HG03159 (cell line): ENCODE results near the gene THRA.

ENCODE experiments used
- ATAC-seq: cut with Tn5 transposase; IDR thresholded peaks from one replicate; pipeline ENCODE4 v1.9.1; 2021; ENCODE audit warnings: mild to moderate bottlenecking, moderate library complexity; ENCODE audit not compliant: unreplicated experiment

The THRA gene

GRCh38 chr17:40098846-40099618, 36.3 kb downstream of the THRA start:
- peak; percentile 64 for ATAC-seq

GRCh38 chr17:40099619-40100418, 37.1 kb downstream of the THRA start:
- no peak for ATAC-seq

- ATAC-seq, result no peak
These were observed 37.6 kb downstream of the THRA start, which contains the start of gene NR1D1 for GRCh38 chr17:40100419-40100668. Gene NR1D1 (minus strand): TSS chr17:40100589. CDS start chr17:40100094, 495 bp downstream.

DNA sequence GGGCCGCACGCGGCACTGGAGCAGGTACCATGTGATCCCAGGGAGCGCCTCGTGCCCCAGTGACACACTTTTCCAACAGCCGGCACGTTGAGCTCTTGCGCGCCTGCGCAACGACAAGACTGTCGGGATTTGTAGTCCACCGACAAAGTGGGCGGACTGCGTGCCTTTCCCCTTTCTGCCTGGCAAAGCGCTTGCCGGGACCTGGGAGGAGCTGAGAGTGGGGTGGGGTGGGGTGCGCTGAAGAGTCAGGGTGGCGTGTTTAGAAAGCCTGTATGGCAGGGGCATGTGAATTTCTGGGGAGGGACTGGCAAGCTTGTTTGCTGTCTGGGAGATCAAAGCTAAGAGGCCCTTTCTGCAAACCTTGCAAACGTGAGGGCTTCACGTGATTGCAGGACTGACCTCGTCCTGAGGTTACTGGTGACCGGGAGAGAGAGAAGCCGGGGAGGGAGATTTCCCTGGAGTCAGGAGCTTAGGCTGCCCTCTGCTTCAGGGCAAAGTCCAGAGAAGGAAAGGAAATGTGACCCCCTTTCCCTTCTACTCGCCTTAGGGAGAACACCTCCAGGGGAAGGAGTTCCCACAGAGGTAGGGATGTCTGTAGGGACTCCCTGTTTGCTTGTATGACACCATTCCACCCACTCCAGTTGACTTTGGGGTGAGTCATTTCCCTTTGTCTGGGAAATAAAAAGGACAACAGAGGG, 38.1 kb downstream of the THRA start:
- no peak for ATAC-seq

DNA sequence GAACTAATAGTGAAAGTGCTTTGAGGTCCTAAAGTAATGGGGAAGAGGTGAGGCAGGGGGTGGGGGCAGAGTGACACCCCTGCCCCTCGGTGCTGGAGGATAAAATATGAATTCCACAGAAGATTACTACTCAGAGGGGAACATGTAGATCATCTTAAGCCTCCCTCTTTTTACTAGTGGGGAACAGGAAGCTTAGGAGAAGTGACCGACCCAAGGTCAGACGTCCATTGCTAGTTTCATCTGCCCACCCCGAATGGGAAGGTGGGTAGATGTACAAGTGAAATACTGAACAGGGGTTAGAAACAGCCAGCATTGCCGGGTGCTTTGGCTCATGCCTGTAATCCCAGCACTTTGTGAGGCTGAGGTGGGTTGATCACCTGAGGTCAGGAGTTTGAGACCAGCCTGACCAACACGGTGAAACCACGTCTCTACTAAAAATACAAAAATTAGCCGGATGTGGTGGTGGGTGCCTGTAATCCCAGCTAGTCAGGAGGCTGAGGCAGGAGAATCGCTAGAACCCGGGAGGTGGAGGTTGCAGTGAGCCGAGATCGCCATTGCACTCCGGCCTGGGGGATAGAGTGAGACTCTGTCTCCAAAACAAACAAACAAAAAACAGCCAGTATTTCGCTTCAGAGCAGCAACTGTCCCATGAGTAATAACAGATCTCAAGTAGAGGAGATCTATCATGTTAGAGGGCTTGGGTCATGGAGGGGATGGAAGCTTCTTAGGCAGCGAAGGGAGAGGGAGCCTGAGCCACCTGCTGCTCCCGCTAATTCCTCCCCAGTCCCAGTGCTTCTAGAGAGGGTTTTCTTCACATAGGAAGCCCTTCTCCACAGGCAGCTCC, 38.8 kb downstream of the THRA start:
- no peak for ATAC-seq

- no peak for ATAC-seq
These were observed 40.4 kb downstream of the THRA start for GRCh38 chr17:40103071-40103661.

DNA sequence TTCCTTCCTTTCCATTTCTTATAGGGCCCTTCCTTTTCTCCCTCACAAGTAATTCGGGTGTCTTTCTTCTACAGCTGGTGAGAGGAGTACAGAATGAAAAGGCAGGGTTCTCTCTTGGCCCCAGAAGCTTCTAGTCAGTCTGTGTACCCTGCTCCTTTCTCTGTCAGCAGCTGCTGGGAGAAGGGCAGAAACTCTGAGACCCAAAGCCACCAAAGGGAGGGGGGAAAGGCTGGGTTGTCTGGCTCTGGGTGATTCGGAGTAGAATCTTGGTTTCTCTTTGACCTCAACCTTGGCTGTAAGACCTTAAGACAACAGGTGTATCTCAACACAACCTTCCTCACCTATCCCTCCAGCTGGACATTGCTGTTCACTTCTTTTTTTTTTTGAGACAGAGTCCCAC, 40.9 kb downstream of the THRA start:
- ATAC-seq, result no peak

DNA sequence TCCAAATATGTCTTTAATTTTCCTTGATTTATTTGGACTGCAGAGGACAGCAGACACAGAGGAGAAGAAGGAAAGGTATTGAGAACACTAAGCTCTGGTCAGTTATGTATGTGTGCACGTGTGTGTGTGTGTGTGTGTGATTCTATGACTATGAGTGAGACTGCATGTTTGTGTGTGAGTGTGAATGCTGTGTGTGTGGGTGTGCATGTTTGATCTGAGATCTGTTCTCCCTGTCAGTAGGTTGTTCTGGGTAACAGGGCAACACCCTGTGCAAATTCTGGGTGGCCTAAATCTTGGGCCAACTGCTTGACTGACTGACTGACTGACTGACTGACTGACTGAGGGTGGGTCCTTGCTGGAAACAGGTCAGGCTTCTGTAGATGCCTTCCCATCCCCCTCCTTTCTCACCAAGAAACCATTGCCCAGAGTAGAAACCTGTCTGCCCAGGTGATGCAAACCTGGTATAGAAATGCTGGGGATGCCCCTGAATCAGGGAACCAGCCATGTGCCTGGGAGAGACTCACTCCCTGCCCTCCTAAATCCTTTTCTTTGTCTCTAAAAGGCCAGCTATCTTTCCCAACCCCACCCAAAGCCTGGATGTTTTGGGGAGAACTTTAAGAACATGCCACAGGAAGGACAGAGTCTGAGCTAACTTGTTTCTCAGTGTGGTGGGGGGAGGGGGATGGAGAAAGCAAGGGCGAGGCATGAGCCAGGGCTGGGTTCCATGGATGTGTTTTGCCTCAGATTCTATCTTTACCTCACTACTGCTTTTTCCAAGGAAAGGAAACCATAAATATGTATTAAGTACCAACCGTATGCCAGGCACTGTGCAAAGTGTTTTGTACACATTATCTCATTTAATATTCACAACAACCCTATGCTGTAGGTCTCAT, 42.1 kb downstream of the THRA start:
- no peak for ATAC-seq

GRCh38 chr17:40105861-40106759, 43.3 kb downstream of the THRA start:
- no peak for ATAC-seq

- ATAC-seq, result no peak
These were observed 44.2 kb downstream of the THRA start for GRCh38 chr17:40106760-40107521.

DNA sequence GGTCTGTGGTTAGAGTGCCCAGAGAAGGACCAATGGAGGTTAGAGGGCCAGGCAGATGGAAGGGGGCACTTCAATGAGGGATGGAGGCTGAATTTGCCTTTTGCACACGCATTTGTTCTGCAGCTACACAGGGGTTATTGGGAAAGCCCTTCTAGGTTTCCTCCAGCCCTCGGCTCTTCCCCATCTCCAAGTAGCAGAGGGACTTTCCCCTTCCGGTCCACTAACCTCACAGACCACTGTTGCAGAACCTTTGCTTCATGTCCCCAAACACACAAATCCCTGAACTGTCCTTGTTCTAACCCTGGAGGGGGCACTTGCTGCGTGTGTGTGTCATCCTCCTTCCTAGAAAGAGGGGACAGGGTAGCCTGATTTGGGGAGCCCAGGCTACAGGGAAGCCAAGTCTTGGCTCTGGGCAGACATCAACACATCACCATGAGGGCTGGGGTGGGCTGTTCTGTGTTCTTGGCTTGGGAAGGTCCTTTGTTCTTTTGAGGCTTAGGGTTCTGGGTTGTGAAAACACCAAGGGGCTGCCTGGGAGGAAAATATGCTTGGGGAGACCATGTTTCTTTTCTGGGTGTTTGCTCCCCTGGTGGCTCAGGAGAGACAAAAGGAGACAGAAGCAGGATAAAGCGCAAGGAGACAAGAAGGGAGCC, 44.9 kb downstream of the THRA start:
- no peak for ATAC-seq

DNA sequence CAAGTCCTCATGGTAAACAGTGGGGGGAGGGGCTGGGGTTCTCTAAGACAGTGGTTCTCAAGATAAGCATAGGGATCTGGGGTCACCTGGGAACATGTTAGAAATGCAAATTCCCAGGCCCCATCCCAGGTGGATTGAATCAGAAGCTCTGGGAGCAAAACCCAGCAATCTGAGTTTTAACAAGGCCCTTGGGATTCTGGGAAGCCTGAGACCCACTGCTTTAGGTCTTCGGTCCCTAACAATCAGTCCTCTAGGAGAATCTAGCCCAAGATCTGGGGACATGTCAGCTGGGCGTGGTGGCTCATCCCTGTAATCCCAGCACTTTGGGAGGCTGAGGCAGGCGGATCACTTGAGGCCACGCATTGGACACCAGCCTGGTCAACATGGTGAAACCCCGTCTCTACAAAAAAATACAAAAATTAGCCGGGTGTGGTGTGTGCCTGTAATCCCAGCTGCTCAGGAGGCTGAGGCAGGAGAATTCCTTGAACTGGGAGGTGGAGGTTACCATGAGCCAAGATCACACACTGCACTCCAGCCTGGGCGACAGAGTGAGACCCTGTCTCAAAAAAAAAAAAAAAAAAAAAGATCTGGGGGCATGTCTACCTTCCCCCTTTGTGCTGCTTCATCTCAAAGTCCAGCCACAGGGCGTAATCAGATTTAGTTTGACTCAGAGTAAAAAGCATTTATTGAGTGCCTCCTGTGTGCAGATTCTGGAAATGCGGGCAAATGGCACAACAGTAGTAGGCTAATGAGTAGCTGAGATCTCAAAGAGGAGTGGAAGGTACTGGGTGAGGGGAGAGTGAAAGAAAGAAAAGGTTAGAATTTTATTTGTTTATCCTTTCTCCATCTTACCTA, 46.4 kb downstream of the THRA start:
- ATAC-seq, result no peak

GRCh38 chr17:40110026-40110845, 47.5 kb downstream of the THRA start:
- ATAC-seq, result no peak

GRCh38 chr17:40111221-40112128, 48.7 kb downstream of the THRA start:
- ATAC-seq, result no peak
